Sigmoid colon (tissue), 7 donors: ENCODE measurements around the gene KLC4. TPM values are rescaled to one million over a fixed set of nuclear protein-coding genes. Genes with fewer than 3 reads are reported as not detected.
A peak's percentile ranks its signal among the peaks of the same experiment; 100 is the strongest.
"Not testable (repeated sequence)": the region's sequence is repeated elsewhere in the genome, so short reads cannot be mapped to it uniquely, and the experiment has no call there.

ENCODE experiments used
- DNase-seq: peaks from one replicate; pipeline ENCODE4 v3.0.0-alpha.2; 2019
- H3K27ac ChIP-seq, 4 donors: fragments of 200-600 bp; sonication (generic); one replicate each; pipeline ENCODE4 v1.5.1; 2016 to 2019; ENCODE audit warnings: mild to moderate bottlenecking in 1 of 4
- H3K27me3 ChIP-seq, 3 donors: fragments of 200-600 bp; sonication (generic); one replicate each; pipeline ENCODE4 v1.5.1; 2019; ENCODE audit warnings: mild to moderate bottlenecking in 1 of 3
- H3K36me3 ChIP-seq, 4 donors: fragments of 200-600 bp; sonication (generic); one replicate each; pipeline ENCODE4 v1.5.1; 2016 to 2019
- H3K4me1 ChIP-seq, 4 donors: fragments of 200-600 bp; sonication (generic); one replicate each; pipeline ENCODE4 v1.5.1; 2017 to 2019
- H3K4me3 ChIP-seq, 4 donors: fragments of 200-600 bp; sonication (generic); one replicate each; pipeline ENCODE4 v1.5.1; 2017 to 2019; ENCODE audit warnings: mild to moderate bottlenecking in 2 of 4, moderate library complexity in 1 of 4
- H3K9me3 ChIP-seq, 4 donors: fragments of 200-600 bp in 3 of 4; sonication (generic) in 3 of 4; one replicate each; pipeline versions ENCODE4 v1.5.1 to v1.6.1; 2013 to 2019
- CTCF ChIP-seq, 4 experiments: fragments of 450-650 bp in 3 of 4; fragments of 200-600 bp in 1 of 4; IDR thresholded peaks; one replicate each; pipeline ENCODE4 v1.5.1; 2016 to 2019; ENCODE audit warnings: antibody characterized with exemption in 4 of 4, mild to moderate bottlenecking in 3 of 4, moderate library complexity in 2 of 4
- EP300 ChIP-seq, 4 donors: sonication (generic); formaldehyde crosslinking; IDR thresholded peaks; one replicate each; pipeline ENCODE4 v1.6.1; 2017; ENCODE audit warnings: antibody characterized with exemption in 4 of 4
- POLR2A ChIP-seq, 2 donors: fragments of 450-650 bp; IDR thresholded peaks; one replicate each; pipeline ENCODE4 v1.6.1; 2016; ENCODE audit warnings: antibody characterized with exemption in 2 of 2, mild to moderate bottlenecking in 2 of 2, moderate library complexity in 2 of 2
- POLR2AphosphoS5 ChIP-seq, 4 donors: sonication (generic); formaldehyde crosslinking; IDR thresholded peaks; one replicate each; pipeline ENCODE4 v1.6.1; 2017; ENCODE audit warnings: antibody characterized with exemption in 4 of 4
- WGBS, 2 donors: extraction: QIAGEN DNeasy Blood & Tissue Kit; methylation state at CpG; one replicate each; pipeline ENCODE4 v1.1.7; 2013; 5-methylcytosine and 5-hydroxymethylcytosine counted together
- intact Hi-C: fragments of 100-400 bp; cut with DNase I; formaldehyde crosslinking; loops from one replicate; pipeline ENCODE4 v1.15.1; 2023
- polyA plus RNA-seq, 3 donors: library from polyadenylated mRNA; stranded (reverse); fragments of 200-250 nt; gene quantifications; one replicate each; pipeline ENCODE4 v1.2.3, GENCODE V29; 2013
- total RNA-seq, 4 donors: library from RNA; depleted of rRNA; stranded (reverse); fragments of >200 nt; gene quantifications; one replicate each; pipeline ENCODE4 v1.1.0, GENCODE V29; 2016
- donor health status: healthy with polysubstance abuse.
- donor health status: Bipolar disorder and iron deficiency.
- donor health status: healthy.

The KLC4 gene
- total and polyA plus RNA-seq, 7 donors = 23.2 to 116 (median 44.9) TPM

- DNase-seq = peak; percentile 22
These were observed 46.2 kb downstream of the KLC4 start for GRCh38 chr6:43105538-43106222.

GRCh38 chr6:43107344-43108062 lies 48.1 kb downstream of the KLC4 start:
- intact Hi-C loops = no loop called here
- no peaks in the 10 kb centered on the region for H3K27me3 ChIP-seq
- 93 to 96% methylated on average over 12 of the region's 12 CpGs for WGBS, 2 donors

More at GRCh38 chr6:43105538-43106222, 46.2 kb downstream of the KLC4 start:
- Histone ChIP-seq H3K27me3 (no peaks in the 10 kb centered on the region), H3K4me3 (no peak overlapping the region), H3K4me1 (no peaks in the 10 kb centered on the region), H3K27ac (no peak overlapping the region), H3K36me3 (no peaks in the 10 kb centered on the region), H3K9me3 (no peaks in the 10 kb centered on the region)
- intact Hi-C loops = no loop called here
- TF ChIP-seq EP300 (IDR thresholded peaks at IDR 0.05) (no peak), POLR2AphosphoS5 (IDR thresholded peaks at IDR 0.05) (no peak), CTCF (IDR thresholded peaks at IDR 0.05) (no peak), POLR2A (IDR thresholded peaks at IDR 0.05) (no peak)
- 85 to 88% methylated on average over 9 of the region's 9 CpGs for WGBS, 2 donors

DNA sequence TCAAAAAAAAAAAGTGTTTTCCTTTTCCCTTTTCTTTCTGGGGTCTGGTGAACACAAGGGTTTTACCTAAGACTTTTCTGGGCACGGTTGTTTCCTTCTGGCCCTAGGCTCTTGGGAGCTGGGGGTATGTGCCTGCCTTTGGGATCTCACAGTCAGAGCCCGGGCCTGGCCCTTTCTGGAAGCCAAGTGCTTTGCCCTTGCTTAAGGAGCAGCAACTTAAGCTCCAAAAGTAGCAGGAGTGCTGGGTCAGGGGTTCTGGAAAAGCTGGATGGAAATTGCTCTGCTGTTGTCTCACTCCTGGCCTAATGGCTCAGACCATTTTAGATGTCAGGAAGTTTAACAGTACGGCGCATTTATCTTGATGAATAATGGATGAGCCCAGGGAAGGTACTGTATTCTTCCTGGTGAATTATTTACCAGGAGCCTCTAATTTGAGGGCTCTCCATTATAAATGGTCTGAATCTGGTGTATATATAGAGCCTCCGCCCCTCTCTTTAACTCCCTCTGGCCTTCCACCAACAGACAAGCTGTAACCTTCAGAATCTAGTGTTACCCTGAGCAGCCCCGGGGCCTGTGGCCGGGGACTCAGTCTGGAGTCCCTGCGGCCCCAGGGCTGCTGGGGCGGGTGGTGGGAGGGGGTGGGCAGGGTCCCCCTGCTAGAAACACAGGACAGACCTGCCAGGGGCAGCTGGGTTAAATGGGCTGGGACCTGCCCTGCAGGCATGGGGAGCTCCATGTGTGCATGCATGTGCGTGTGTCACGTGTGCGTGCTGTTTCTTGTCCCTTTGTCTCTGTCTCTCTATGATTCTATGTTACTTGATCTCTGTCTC lies 54.2 kb downstream of the KLC4 start:
- TF ChIP-seq CTCF (IDR thresholded peaks at IDR 0.05) (no peak), EP300 (IDR thresholded peaks at IDR 0.05) (no peak), POLR2AphosphoS5 (IDR thresholded peaks at IDR 0.05) (no peak), POLR2A (IDR thresholded peaks at IDR 0.05) (no peak)
- peaks cover 0 to 3% (median 0%) of the 10 kb centered on the region in 3 donors for H3K27me3 ChIP-seq
- H3K27ac ChIP-seq = peak overlapping the region in 2 of 4 donors; percentile 29 to 40
- no peak for DNase-seq
- intact Hi-C loops = no loop called here
- H3K36me3 ChIP-seq = no peaks in the 10 kb centered on the region
- H3K9me3 ChIP-seq = no peaks in the 10 kb centered on the region
- no peaks in the 10 kb centered on the region for H3K4me1 ChIP-seq
- 26 to 64% methylated on average over 12 of the region's 12 CpGs for WGBS, 2 donors
- H3K4me3 ChIP-seq = no peak overlapping the region

More at GRCh38 chr6:43107344-43108062, 48.1 kb downstream of the KLC4 start:
- Histone ChIP-seq H3K27ac (no peak overlapping the region), H3K9me3 (no peaks in the 10 kb centered on the region), H3K4me3 (no peak overlapping the region), H3K4me1 (no peaks in the 10 kb centered on the region), H3K36me3 (no peaks in the 10 kb centered on the region)
- no peak for DNase-seq
- TF ChIP-seq EP300 (IDR thresholded peaks at IDR 0.05) = no peak
- TF ChIP-seq POLR2A (IDR thresholded peaks at IDR 0.05) = no peak
- TF ChIP-seq POLR2AphosphoS5 (IDR thresholded peaks at IDR 0.05) = no peak
- no peak for TF ChIP-seq CTCF (IDR thresholded peaks at IDR 0.05)

GRCh38 chr6:43115365-43115764 lies 55.9 kb downstream of the KLC4 start:
- Histone ChIP-seq H3K27ac (no peak overlapping the region), H3K9me3 (no peaks in the 10 kb centered on the region), H3K36me3 (no peaks in the 10 kb centered on the region), H3K27me3 (peaks cover 0 to 12% (median 0%) of the 10 kb centered on the region in 3 donors), H3K4me1 (no peaks in the 10 kb centered on the region), H3K4me3 (no peak overlapping the region)
- no peak for TF ChIP-seq EP300 (IDR thresholded peaks at IDR 0.05)
- no peak for TF ChIP-seq CTCF (IDR thresholded peaks at IDR 0.05)
- no peak for TF ChIP-seq POLR2A (IDR thresholded peaks at IDR 0.05)
- TF ChIP-seq POLR2AphosphoS5 (IDR thresholded peaks at IDR 0.05) = no peak
- intact Hi-C loops = no loop called here
- 83 to 91% methylated on average over 6 of the region's 6 CpGs for WGBS, 2 donors
- no peak for DNase-seq

DNA sequence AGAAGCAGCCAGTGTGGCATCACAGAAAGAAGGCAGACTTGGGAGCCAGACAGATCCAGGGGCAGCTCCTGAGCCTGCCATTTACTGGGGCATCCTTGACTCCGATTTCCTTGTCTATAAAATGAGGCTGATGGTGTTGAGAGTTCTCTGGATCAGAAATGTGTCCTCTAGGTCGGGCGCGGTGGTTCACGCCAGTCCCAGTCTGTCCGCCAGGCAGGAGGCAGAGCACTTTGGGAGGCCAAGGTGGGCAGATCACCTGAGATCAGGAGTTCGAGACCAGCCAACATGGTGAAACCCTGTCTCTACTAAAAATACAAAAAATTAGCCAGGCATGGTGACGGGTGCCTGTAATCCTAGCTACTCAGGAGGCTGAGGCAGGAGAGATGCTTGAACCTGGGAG lies 58.0 kb downstream of the KLC4 start:
- H3K27ac ChIP-seq, H3K36me3 ChIP-seq, DNase-seq, H3K4me3 ChIP-seq, intact Hi-C loops, H3K9me3 ChIP-seq, H3K4me1 ChIP-seq: not testable (repeated sequence)
- H3K27me3 ChIP-seq = peaks cover 0 to 17% (median 0%) of the 10 kb centered on the region in 3 donors
- WGBS, 2 donors = 90 to 97% methylated on average over 8 of the region's 8 CpGs
